HCT116 (cell line): ENCODE results near the gene KRT6C. TPM values are rescaled to one million over a fixed set of nuclear protein-coding genes. Genes with fewer than 3 reads are reported as not detected.

Source experiments
- ATAC-seq: fragments of 200-7000 bp; cut with Tn5 transposase; 2 replicates; pipeline ENCODE4 v1.9.1; 2020; ENCODE audit warnings: mild to moderate bottlenecking, moderate library complexity
- BruUV-seq: library from RNA; stranded (reverse); fragments of 400-500 nt; replicated peaks from 2 replicates; lab custom pipeline; 2021; lab: Mats Ljungman, UMichigan
- CTCF ChIA-PET: fragments of 300-600 bp; sonication (Branson Sonifier 250); formaldehyde crosslinking; loops from one replicate; lab custom pipeline; 2021; ENCODE audit warnings: antibody characterized with exemption; lab: Charles Lee
- POLR2A ChIA-PET: fragments of 300-600, 350-600 bp; sonication (Branson Sonifier 250); formaldehyde crosslinking; loops from one replicate; lab custom pipeline; 2021; ENCODE audit warnings: antibody characterized with exemption; lab: Charles Lee
- RAD21 ChIA-PET, 2 experiments: fragments of 300-600 bp; sonication (Branson Sonifier 250); formaldehyde crosslinking; loops; one replicate each; lab custom pipeline; 2023; ENCODE audit warnings: low total read pairs in 2 of 2; ENCODE audit not compliant: uncharacterized antibody in 2 of 2, unreplicated experiment in 2 of 2, low non-redundant PET in 1 of 2; lab: Charles Lee
- DNase-seq: peaks from one replicate; pipeline ENCODE4 v3.0.0-alpha.2; 2010; ENCODE audit warnings: low read depth, low spot score
- H2AFZ ChIP-seq: fragments of 200-600 bp; shearing (Covaris generic), sonication (generic); 2 replicates; pipeline ENCODE4 v1.6.1; 2017; ENCODE audit warnings: low read depth, mixed run types, mixed read lengths, antibody characterized with exemption, low read length; ENCODE audit not compliant: poor library complexity, severe bottlenecking
- H3K27ac ChIP-seq: 2 replicates; pipeline ENCODE4 v1.5.1; 2012; ENCODE audit warnings: low read depth, low read length
- H3K27me3 ChIP-seq: fragments of 200-600 bp; sonication (generic); 2 replicates; pipeline ENCODE4 v1.6.1; 2016; ENCODE audit warnings: mixed run types, low read length, mixed read lengths; ENCODE audit not compliant: insufficient read depth
- H3K36me3 ChIP-seq, 2 experiments: fragments of 200-500 bp in 1 of 2; fragments of 200-600 bp in 1 of 2; sonication (Bioruptor generic) in 1 of 2; sonication (generic) in 1 of 2; 2 replicates each; pipeline versions ENCODE4 v1.5.1 to v1.6.1; 2014 to 2016; ENCODE audit warnings: low read length in 2 of 2, inconsistent platforms in 1 of 2, mixed read lengths in 1 of 2, mixed run types in 1 of 2; ENCODE audit not compliant: insufficient read depth in 2 of 2, control insufficient read depth in 1 of 2
- H3K4me1 ChIP-seq, 2 experiments: fragments of 200-600 bp in 1 of 2; sonication (generic) in 1 of 2; 2 replicates each; pipeline versions ENCODE4 v1.5.1 to v1.6.1; 2012 to 2017; ENCODE audit warnings: low read length in 2 of 2, inconsistent platforms in 1 of 2, mild to moderate bottlenecking in 1 of 2, mixed read lengths in 1 of 2, mixed run types in 1 of 2, moderate library complexity in 1 of 2; ENCODE audit not compliant: insufficient read depth in 2 of 2, control insufficient read depth in 1 of 2
- H3K4me2 ChIP-seq: fragments of 200-600 bp; sonication (generic); 2 replicates; pipeline ENCODE4 v1.6.1; 2017; ENCODE audit warnings: mixed run types, low read length, mixed read lengths
- H3K4me3 ChIP-seq, 2 experiments: fragments of 200-600 bp in 1 of 2; sonication (generic) in 1 of 2; replicated peaks in 1 of 2; 2 replicates each; pipeline ENCODE4 v1.5.1; 2011 to 2016; ENCODE audit warnings: low read length in 2 of 2, control low read depth in 1 of 2, low read depth in 1 of 2, mild to moderate bottlenecking in 1 of 2, mixed read lengths in 1 of 2, mixed run types in 1 of 2
- H3K79me2 ChIP-seq: fragments of 200-600 bp; sonication (generic); 2 replicates; pipeline ENCODE4 v1.6.1; 2017; ENCODE audit warnings: mild to moderate bottlenecking, mixed run types, low read length, moderate library complexity, mixed read lengths; ENCODE audit not compliant: insufficient read depth
- H3K9ac ChIP-seq: fragments of 200-600 bp; sonication (generic); 2 replicates; pipeline ENCODE4 v1.6.1; 2016; ENCODE audit warnings: low read length, mixed read lengths
- H3K9me2 ChIP-seq: fragments of 200-600 bp; sonication (generic), shearing (Covaris generic); 2 replicates; pipeline ENCODE4 v1.6.1; 2017; ENCODE audit warnings: mixed run types, mild to moderate bottlenecking, moderate library complexity; ENCODE audit not compliant: insufficient read depth
- H3K9me3 ChIP-seq, 2 experiments: fragments of 200-500 bp in 1 of 2; fragments of 200-600 bp in 1 of 2; sonication (Bioruptor generic) in 1 of 2; sonication (generic) in 1 of 2; 2 replicates each; pipeline ENCODE4 v1.6.1; 2014 to 2017; ENCODE audit warnings: low read length in 2 of 2, mixed read lengths in 2 of 2, inconsistent platforms in 1 of 2, low read depth in 1 of 2, mild to moderate bottlenecking in 1 of 2, mixed run types in 1 of 2, moderate library complexity in 1 of 2; ENCODE audit not compliant: control insufficient read depth in 1 of 2, insufficient read depth in 1 of 2
- H4K20me1 ChIP-seq: fragments of 200-600 bp; sonication (generic), shearing (Covaris generic); 2 replicates; pipeline ENCODE4 v1.6.1; 2017; ENCODE audit warnings: mixed run types, mild to moderate bottlenecking, moderate library complexity; ENCODE audit not compliant: insufficient read depth
- EGR1 ChIP-seq: IDR thresholded peaks from 2 replicates; pipeline ENCODE4 v1.6.1; 2012; ENCODE audit warnings: low read depth
- FOSL1 ChIP-seq: IDR thresholded peaks from 2 replicates; pipeline ENCODE4 v1.6.1; 2012; ENCODE audit warnings: low read depth
- REST ChIP-seq: IDR thresholded peaks from 2 replicates; pipeline ENCODE4 v1.6.1; 2012; ENCODE audit warnings: low read depth
- ZFX ChIP-seq: fragments of 450-650 bp; IDR thresholded peaks from 2 replicates; pipeline ENCODE4 v1.6.1; 2017
- intact Hi-C: fragments of 100-400 bp; cut with micrococcal nuclease; formaldehyde crosslinking; loops from 2 replicates; pipeline ENCODE4 v1.10.0; 2022
- total RNA-seq: library from RNA; stranded (reverse); gene quantifications from one replicate; pipeline ENCODE4 v1.2.1, GENCODE V29; 2021; ENCODE audit not compliant: unreplicated experiment

The KRT6C gene
- total RNA-seq, 1 experiment from 2014 or later = not detected

- RAD21 ChIA-PET = no interaction called here
- CTCF ChIA-PET = no interaction called here
- intact Hi-C loops = no loop called here
Observed at GRCh38 chr12:52443966-52444365, 29.6 kb downstream of the KRT6C start.

More at GRCh38 chr12:52443966-52444365, 29.6 kb downstream of the KRT6C start:
- Histone ChIP-seq H3K9ac (no peak overlapping the region), H3K27ac (no peak overlapping the region), H3K79me2 (no peaks in the 10 kb centered on the region), H3K9me3 (no peaks in the 10 kb centered on the region), H3K4me2 (no peak overlapping the region), H2AFZ (no peak overlapping the region), H3K4me1 (peaks cover 28 to 56% of the 10 kb centered on the region in 2 experiments), H4K20me1 (no peaks in the 10 kb centered on the region), H3K9me2 (no peaks in the 10 kb centered on the region), H3K36me3 (no peaks in the 10 kb centered on the region), H3K4me3 (no peak overlapping the region), H3K27me3 (no peaks in the 10 kb centered on the region)
- TF ChIP-seq EGR1 = no peak
- TF ChIP-seq FOSL1 = no peak
- TF ChIP-seq ZFX = no peak
- TF ChIP-seq REST = no peak
- ATAC-seq (no peak), DNase-seq (no peak)
- POLR2A ChIA-PET = no interaction called here
- BruUV-seq = no TSS peak
